Measurements from ENCODE around the gene NT5C1A.

DNA sequence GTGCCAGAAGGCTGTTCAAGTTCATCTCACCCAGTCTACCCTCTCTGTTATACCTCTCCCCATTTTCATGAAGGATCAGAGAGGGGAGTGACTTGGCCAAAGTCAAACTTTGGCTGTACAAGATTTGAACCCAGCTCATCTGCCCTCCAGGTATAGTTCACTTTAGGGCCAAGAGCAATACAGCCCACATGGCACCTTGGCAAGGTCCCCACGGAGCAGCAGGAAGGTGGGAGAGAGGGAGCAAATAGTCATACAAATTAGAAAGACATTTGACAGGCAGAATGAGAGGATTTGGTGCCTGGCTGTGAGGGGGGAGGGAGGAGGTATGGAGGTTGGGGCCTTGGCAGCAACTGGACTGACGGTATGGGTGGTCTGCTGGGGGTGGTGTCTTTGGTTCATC is 18.3 kb upstream of the NT5C1A start:
- TF ChIP-seq, protein P1, sequence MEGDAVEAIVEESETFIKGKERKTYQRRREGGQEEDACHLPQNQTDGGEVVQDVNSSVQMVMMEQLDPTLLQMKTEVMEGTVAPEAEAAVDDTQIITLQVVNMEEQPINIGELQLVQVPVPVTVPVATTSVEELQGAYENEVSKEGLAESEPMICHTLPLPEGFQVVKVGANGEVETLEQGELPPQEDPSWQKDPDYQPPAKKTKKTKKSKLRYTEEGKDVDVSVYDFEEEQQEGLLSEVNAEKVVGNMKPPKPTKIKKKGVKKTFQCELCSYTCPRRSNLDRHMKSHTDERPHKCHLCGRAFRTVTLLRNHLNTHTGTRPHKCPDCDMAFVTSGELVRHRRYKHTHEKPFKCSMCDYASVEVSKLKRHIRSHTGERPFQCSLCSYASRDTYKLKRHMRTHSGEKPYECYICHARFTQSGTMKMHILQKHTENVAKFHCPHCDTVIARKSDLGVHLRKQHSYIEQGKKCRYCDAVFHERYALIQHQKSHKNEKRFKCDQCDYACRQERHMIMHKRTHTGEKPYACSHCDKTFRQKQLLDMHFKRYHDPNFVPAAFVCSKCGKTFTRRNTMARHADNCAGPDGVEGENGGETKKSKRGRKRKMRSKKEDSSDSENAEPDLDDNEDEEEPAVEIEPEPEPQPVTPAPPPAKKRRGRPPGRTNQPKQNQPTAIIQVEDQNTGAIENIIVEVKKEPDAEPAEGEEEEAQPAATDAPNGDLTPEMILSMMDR (IDR thresholded peaks at IDR 0.05; ENCODE audit: poor library complexity, severe bottlenecking): no peak
- TF ChIP-seq POLR2AphosphoS5 (IDR thresholded peaks at IDR 0.05): no peak
- no peak for TF ChIP-seq SMC3 (conservative IDR thresholded peaks at IDR 0.05; ENCODE audit: poor library complexity)
- no peak for TF ChIP-seq RAD21 (conservative IDR thresholded peaks at IDR 0.05)
- no peak for TF ChIP-seq MXI1 (conservative IDR thresholded peaks at IDR 0.05; ENCODE audit: poor library complexity, severe bottlenecking)
- no peak for TF ChIP-seq EZH2 (IDR thresholded peaks at IDR 0.05; ENCODE audit: borderline replicate concordance, insufficient read depth, low read length, poor library complexity, severe bottlenecking)
- TF ChIP-seq TAF1 (IDR thresholded peaks at IDR 0.05; ENCODE audit: low read depth): no peak
